ENCODE measurements around the gene PRRC2A. TPM values are rescaled to one million over a fixed set of nuclear protein-coding genes. Genes with fewer than 3 reads are reported as not detected.

Gene PRRC2A
- polyA plus RNA-seq, 1 donor (not counting 4 experiments of a cell fraction or from before 2014, with no cell fraction given), result 20.5 TPM

- H3K4me3 ChIP-seq (ENCODE audit: control insufficient read depth in 2 of 3, extremely low read depth in 1 of 3, insufficient read depth in 2 of 3, low read depth in 1 of 3, low read length in 3 of 3), result no peak overlapping the region
- DNase-seq (ENCODE audit: low read depth, low spot score) (no peak), FAIRE-seq (no peak)
- H3K27me3 ChIP-seq (ENCODE audit: control insufficient read depth, extremely low read depth, insufficient read depth, low read length), result no peaks in the 10 kb centered on the region
- dilution Hi-C loops (cut with MboI; ENCODE audit: extremely low pct_ligation_motif_present, low sequenced_read_pairs), result no loop called here
- peaks cover 11% of the 10 kb centered on the region for H3K4me1 ChIP-seq (ENCODE audit: control insufficient read depth, extremely low read depth, insufficient read depth, low read length)
- H4K20me1 ChIP-seq (ENCODE audit: control insufficient read depth, extremely low read depth, insufficient read depth, low read length), result no peaks in the 10 kb centered on the region
- no peaks in the 10 kb centered on the region for H3K9me1 ChIP-seq (ENCODE audit: control insufficient read depth, extremely low read depth, insufficient read depth, low read length)
- no peak overlapping the region for H2AFZ ChIP-seq (ENCODE audit: control insufficient read depth, low read length)
- no peak overlapping the region for H3K27ac ChIP-seq (ENCODE audit: control insufficient read depth, insufficient read depth, low read length)
- peaks cover 0 to 24% of the 10 kb centered on the region in 2 experiments for H3K36me3 ChIP-seq (ENCODE audit: control insufficient read depth in 2 of 2, extremely low read depth in 1 of 2, insufficient read depth in 2 of 2, low read length in 2 of 2)
- H3K9me3 ChIP-seq (ENCODE audit: control insufficient read depth, low read depth, low read length), result no peaks in the 10 kb centered on the region
- TF ChIP-seq CTCF (optimal IDR thresholded peaks at IDR 0.05 in 1 of 3, IDR thresholded peaks at IDR 0.05 in 1 of 3, conservative IDR thresholded peaks at IDR 0.05 in 1 of 3; ENCODE audit: extremely low read depth in 1 of 3, insufficient read depth in 2 of 3, low read length in 3 of 3), result no peak
- no peak for TF ChIP-seq EZH2 (IDR thresholded peaks at IDR 0.05; ENCODE audit: low read length)
- H3K4me2 ChIP-seq (ENCODE audit: control insufficient read depth, extremely low read depth, insufficient read depth, low read depth, low read length), result no peak overlapping the region
- H3K79me2 ChIP-seq (ENCODE audit: control insufficient read depth, insufficient read depth, low read length), result no peaks in the 10 kb centered on the region
- H3K9ac ChIP-seq (ENCODE audit: control insufficient read depth, extremely low read depth, insufficient read depth, low read length), result no peak overlapping the region
Measured at GRCh38 chr6:31683591-31683990, 63.1 kb downstream of the PRRC2A start.

GRCh38 chr6:31686483-31686882, 66.0 kb downstream of the PRRC2A start:
- no peaks in the 10 kb centered on the region for H3K9me1 ChIP-seq (ENCODE audit: control insufficient read depth, extremely low read depth, insufficient read depth, low read length)
- dilution Hi-C loops (cut with MboI; ENCODE audit: extremely low pct_ligation_motif_present, low sequenced_read_pairs), result no loop called here
- H3K4me3 ChIP-seq (ENCODE audit: control insufficient read depth in 2 of 3, extremely low read depth in 1 of 3, insufficient read depth in 2 of 3, low read depth in 1 of 3, low read length in 3 of 3), result no peak overlapping the region
- no peaks in the 10 kb centered on the region for H4K20me1 ChIP-seq (ENCODE audit: control insufficient read depth, extremely low read depth, insufficient read depth, low read length)
- H3K79me2 ChIP-seq (ENCODE audit: control insufficient read depth, insufficient read depth, low read length), result no peaks in the 10 kb centered on the region
- no peak for TF ChIP-seq CTCF (optimal IDR thresholded peaks at IDR 0.05 in 1 of 3, IDR thresholded peaks at IDR 0.05 in 1 of 3, conservative IDR thresholded peaks at IDR 0.05 in 1 of 3; ENCODE audit: extremely low read depth in 1 of 3, insufficient read depth in 2 of 3, low read length in 3 of 3)
- no peak for TF ChIP-seq EZH2 (IDR thresholded peaks at IDR 0.05; ENCODE audit: low read length)
- no peak for DNase-seq (ENCODE audit: low read depth, low spot score)
- H3K4me1 ChIP-seq (ENCODE audit: control insufficient read depth, extremely low read depth, insufficient read depth, low read length), result peaks cover 3% of the 10 kb centered on the region
- no peaks in the 10 kb centered on the region for H3K9me3 ChIP-seq (ENCODE audit: control insufficient read depth, low read depth, low read length)
- H3K36me3 ChIP-seq (ENCODE audit: control insufficient read depth in 2 of 2, extremely low read depth in 1 of 2, insufficient read depth in 2 of 2, low read length in 2 of 2), result peaks cover 7 to 38% of the 10 kb centered on the region in 2 experiments
- no peak overlapping the region for H2AFZ ChIP-seq (ENCODE audit: control insufficient read depth, low read length)
- no peak overlapping the region for H3K9ac ChIP-seq (ENCODE audit: control insufficient read depth, extremely low read depth, insufficient read depth, low read length)
- no peak for FAIRE-seq
- no peak overlapping the region for H3K4me2 ChIP-seq (ENCODE audit: control insufficient read depth, extremely low read depth, insufficient read depth, low read depth, low read length)
- H3K27ac ChIP-seq (ENCODE audit: control insufficient read depth, insufficient read depth, low read length), result no peak overlapping the region
- H3K27me3 ChIP-seq (ENCODE audit: control insufficient read depth, extremely low read depth, insufficient read depth, low read length), result no peaks in the 10 kb centered on the region
